Activated naive CD4-positive, alpha-beta T cell treated with anti-CD3 and anti-CD28 coated beads for 36 hours (primary cell): ENCODE data around the gene MYCL. TPM values are rescaled to one million over a fixed set of nuclear protein-coding genes. Genes with fewer than 3 reads are reported as not detected.
"Not testable (repeated sequence)": the region's sequence is repeated elsewhere in the genome, so short reads cannot be mapped to it uniquely, and the experiment has no call there.

Experiments
- CTCF ChIA-PET: fragments of 350-600 bp; sonication (Branson Sonifier 250); formaldehyde crosslinking; loops from one replicate; lab custom pipeline; 2021; ENCODE audit warnings: antibody characterized with exemption; lab: Charles Lee
- DNase-seq: peaks from one replicate; pipeline ENCODE4 v3.0.0-alpha.2; 2020
- H3K27ac Mint-ChIP-seq: one replicate; pipeline ENCODE4 v1.8.0; 2021; ENCODE audit warnings: mild to moderate bottlenecking, mixed read lengths
- H3K27me3 Mint-ChIP-seq: one replicate; pipeline ENCODE4 v1.8.0; 2021; ENCODE audit warnings: low read depth, mixed read lengths
- H3K36me3 Mint-ChIP-seq: one replicate; pipeline ENCODE4 v1.8.0; 2021; ENCODE audit warnings: low read depth, mixed read lengths
- H3K4me1 Mint-ChIP-seq: one replicate; pipeline ENCODE4 v1.8.0; 2021; ENCODE audit warnings: low read depth, mixed read lengths
- H3K4me3 Mint-ChIP-seq: one replicate; pipeline ENCODE4 v1.8.0; 2021; ENCODE audit warnings: mild to moderate bottlenecking, moderate library complexity, mixed read lengths
- H3K9me3 Mint-ChIP-seq: one replicate; pipeline ENCODE4 v1.8.0; 2021; ENCODE audit warnings: mixed read lengths
- intact Hi-C: fragments of 100-400 bp; cut with micrococcal nuclease; formaldehyde crosslinking; loops from one replicate; pipeline ENCODE4 v1.15.1; 2023
- total RNA-seq, 2 experiments: library from RNA; stranded (reverse); gene quantifications; one replicate each; pipeline ENCODE4 v1.2.3, GENCODE V29; 2021

The MYCL gene
- total RNA-seq, 2 experiments from 2014 or later = 0.19 TPM; not detected in 1

DNA sequence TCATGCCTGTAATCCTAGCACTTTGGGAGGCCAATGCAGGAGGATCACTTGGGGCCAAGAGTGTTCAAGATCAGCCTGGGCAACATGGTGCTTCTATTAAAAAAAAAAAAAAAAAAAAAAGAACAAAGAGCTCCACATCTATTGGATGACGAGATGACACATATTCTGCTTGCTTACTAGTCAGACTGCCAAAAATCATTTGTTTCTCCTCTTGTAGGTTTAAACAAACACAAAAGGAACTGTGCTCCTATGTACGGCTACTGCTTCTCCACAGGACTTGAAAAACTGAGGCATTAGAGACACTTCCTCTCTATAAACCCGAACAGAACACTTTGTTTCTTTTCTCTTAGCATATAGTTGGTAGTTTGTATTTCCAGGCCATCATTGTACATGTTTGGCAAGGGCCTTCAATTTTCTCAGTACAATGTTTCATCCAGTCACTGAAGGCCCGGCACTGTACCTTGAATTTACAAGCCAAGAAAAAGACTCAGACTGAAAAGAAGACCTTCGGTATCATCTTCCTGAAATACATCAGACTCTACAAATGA, 24.4 kb downstream of the MYCL start:
- CTCF ChIA-PET = interaction anchor here (0.6 kb wide), 2 partner anchors 12 to 148 kb away, joined by 3 read pairs; no protein-coding TSS in a partner anchor
- DNase-seq = no peak
- Mint-ChIP-seq H3K27ac (no peak overlapping the region), H3K27me3 (no peaks in the 10 kb centered on the region), H3K4me1 (peaks cover 49% of the 10 kb centered on the region), H3K36me3 (peaks cover 17% of the 10 kb centered on the region), H3K4me3 (no peak overlapping the region), H3K9me3 (no peaks in the 10 kb centered on the region)
- intact Hi-C loops = no loop called here

DNA sequence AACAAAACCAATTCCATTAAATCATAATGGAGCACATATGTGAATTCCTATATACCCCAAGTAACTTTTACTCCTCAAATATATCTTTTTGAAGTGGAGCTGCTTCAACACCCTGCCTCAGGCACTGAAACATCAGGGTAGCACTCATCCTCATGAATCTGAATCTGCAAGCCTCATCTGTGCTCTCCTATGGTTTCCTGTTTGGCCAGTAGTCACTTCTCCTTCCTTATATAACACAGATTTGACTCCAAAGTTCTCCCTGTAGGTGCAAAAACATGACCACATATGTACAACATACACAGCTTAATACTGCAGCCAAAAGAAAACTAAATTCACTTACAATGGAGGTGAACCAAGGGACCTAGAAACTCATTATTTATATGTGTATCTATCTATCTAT, 25.6 kb downstream of the MYCL start:
- H3K4me1 Mint-ChIP-seq = peaks cover 41% of the 10 kb centered on the region
- intact Hi-C loops = no loop called here
- H3K27me3 Mint-ChIP-seq = no peaks in the 10 kb centered on the region
- CTCF ChIA-PET = interaction anchor here (0.6 kb wide), 1 partner anchor 138 kb away, joined by 5 read pairs; no protein-coding TSS in a partner anchor
- no peaks in the 10 kb centered on the region for H3K9me3 Mint-ChIP-seq
- no peak overlapping the region for H3K4me3 Mint-ChIP-seq
- H3K27ac Mint-ChIP-seq = no peak overlapping the region
- peaks cover 16% of the 10 kb centered on the region for H3K36me3 Mint-ChIP-seq
- no peak for DNase-seq

- no peaks in the 10 kb centered on the region for H3K27me3 Mint-ChIP-seq
- H3K4me3 Mint-ChIP-seq = no peak overlapping the region
- peaks cover 26% of the 10 kb centered on the region for H3K36me3 Mint-ChIP-seq
- CTCF ChIA-PET = interaction anchor here (0.6 to 1.2 kb wide), 4 partner anchors 30 to 262 kb away, joined by 3 to 4 read pairs (median 3); no protein-coding TSS in a partner anchor
- H3K4me1 Mint-ChIP-seq = peaks cover 23% of the 10 kb centered on the region
- intact Hi-C loops = no loop called here
- no peak for DNase-seq
- no peak overlapping the region for H3K27ac Mint-ChIP-seq
- no peaks in the 10 kb centered on the region for H3K9me3 Mint-ChIP-seq
Measured at GRCh38 chr1:39872698-39873097, 29.0 kb downstream of the MYCL start.

DNA sequence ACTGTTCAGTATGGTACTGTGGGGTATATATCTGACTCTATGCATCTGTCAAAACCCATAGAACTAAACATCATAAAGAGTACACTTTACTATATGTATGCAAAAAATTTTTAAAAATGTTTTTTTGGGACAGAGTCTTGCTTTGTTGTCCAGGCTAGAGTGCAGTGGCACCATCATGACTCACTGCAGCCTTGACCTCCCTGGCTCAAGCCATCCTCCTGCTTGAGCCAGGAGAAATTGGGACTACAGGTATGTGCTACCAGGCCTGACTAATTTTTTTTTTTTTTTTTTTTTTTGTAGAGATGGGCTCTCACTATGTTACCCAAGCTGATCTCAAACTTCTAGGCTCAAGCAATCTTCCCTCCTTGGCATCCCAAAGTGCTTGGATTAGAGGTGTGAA, 29.9 kb downstream of the MYCL start:
- Mint-ChIP-seq H3K4me3 (no peak overlapping the region), H3K27me3 (no peaks in the 10 kb centered on the region), H3K36me3 (peaks cover 23% of the 10 kb centered on the region), H3K27ac (no peak overlapping the region), H3K9me3 (no peaks in the 10 kb centered on the region), H3K4me1 (peaks cover 15% of the 10 kb centered on the region)
- CTCF ChIA-PET = interaction anchor here (1.0 kb wide), 1 partner anchor 31 kb away, joined by 3 read pairs; no protein-coding TSS in a partner anchor
- intact Hi-C loops = no loop called here
- no peak for DNase-seq

DNA sequence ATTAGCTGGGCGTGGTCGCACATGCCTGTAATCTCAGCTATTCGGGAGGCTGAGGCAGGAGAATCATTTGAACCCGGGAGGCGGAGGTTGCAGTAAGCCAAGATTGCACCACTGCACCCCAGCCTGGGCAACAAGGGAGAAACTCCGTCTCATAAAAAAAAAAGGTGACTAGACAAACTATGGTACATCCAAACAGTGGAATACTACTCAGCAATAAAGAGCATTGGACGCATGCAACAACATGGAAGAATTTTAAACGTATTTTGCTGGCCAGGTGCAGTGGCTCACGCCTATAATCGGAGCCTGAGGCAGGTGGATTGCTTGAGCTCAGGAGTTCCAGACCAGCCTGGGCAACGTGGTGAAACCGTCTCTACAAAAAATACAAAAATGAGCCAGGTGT, 30.7 kb downstream of the MYCL start:
- H3K9me3 Mint-ChIP-seq, H3K27me3 Mint-ChIP-seq, intact Hi-C loops, H3K4me3 Mint-ChIP-seq, DNase-seq, H3K27ac Mint-ChIP-seq: not testable (repeated sequence)
- CTCF ChIA-PET = interaction anchor here (0.7 kb wide), 1 partner anchor 101 kb away, joined by 3 read pairs; no protein-coding TSS in a partner anchor
- Mint-ChIP-seq H3K36me3 (peaks cover 23% of the 10 kb centered on the region), H3K4me1 (peaks cover 15% of the 10 kb centered on the region)

DNA sequence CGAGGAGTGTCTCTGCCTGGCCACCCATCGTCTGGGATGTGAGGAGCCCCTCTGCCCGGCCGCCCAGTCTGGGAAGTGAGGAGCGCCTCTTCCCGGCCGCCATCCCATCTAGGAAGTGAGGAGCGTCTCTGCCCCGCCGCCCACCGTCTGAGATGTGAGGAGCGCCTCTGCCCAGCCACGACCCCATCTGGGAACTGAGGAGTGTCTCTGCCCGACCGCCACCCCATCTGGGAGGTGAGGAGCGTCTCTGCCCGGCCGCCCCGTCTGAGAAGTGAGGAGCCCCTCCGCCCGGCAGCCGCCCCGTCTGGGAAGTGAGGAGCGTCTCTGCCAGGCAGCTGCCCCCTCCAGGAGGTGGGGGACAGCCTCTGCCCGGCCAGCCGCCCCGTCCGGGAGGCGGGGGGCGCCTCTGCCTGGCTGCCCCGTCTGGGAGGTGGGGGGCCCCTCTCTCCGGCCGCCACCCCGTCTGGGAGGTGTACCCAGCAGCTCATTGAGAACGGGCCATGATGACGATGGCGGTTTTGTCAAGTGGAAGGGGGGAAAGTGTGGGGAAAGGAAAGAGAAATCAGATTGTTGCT, 32.1 kb downstream of the MYCL start:
- intact Hi-C loops, H3K9me3 Mint-ChIP-seq, H3K4me3 Mint-ChIP-seq, CTCF ChIA-PET, H3K27ac Mint-ChIP-seq, DNase-seq, H3K27me3 Mint-ChIP-seq: not testable (repeated sequence)
- peaks cover 11% of the 10 kb centered on the region for H3K4me1 Mint-ChIP-seq
- peaks cover 24% of the 10 kb centered on the region for H3K36me3 Mint-ChIP-seq

DNA sequence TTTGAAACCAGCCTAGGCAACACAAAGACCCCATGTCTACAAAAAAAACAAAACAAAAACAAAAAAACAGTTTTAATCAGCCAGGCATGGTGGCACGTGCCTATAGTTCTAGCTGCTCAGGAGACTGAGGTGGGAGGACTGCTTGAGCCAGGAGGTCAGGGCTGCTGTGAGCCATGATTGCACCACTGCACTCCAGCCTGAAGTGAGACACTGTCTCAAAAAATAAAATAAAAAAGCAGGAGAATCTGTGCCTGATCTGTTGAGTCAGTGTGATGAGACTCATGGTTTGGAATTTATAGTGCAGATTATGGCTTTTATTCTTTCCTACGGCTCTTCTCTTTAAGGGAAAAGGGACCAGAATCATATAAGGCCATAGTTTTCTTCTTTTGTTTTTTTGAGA, 35.0 kb downstream of the MYCL start:
- no peak for DNase-seq
- CTCF ChIA-PET = no interaction called here
- H3K36me3 Mint-ChIP-seq = peaks cover 26% of the 10 kb centered on the region
- H3K4me3 Mint-ChIP-seq = no peak overlapping the region
- H3K27ac Mint-ChIP-seq = no peak overlapping the region
- no peaks in the 10 kb centered on the region for H3K9me3 Mint-ChIP-seq
- intact Hi-C loops = no loop called here
- no peaks in the 10 kb centered on the region for H3K27me3 Mint-ChIP-seq
- H3K4me1 Mint-ChIP-seq = no peaks in the 10 kb centered on the region

GRCh38 chr1:39865762-39866161, 36.0 kb downstream of the MYCL start:
- CTCF ChIA-PET = no interaction called here
- Mint-ChIP-seq H3K27me3 (no peaks in the 10 kb centered on the region), H3K36me3 (peaks cover 21% of the 10 kb centered on the region), H3K27ac (no peak overlapping the region), H3K4me3 (no peak overlapping the region), H3K4me1 (peaks cover 3% of the 10 kb centered on the region), H3K9me3 (no peaks in the 10 kb centered on the region)
- DNase-seq = no peak
- intact Hi-C loops = no loop called here

DNA sequence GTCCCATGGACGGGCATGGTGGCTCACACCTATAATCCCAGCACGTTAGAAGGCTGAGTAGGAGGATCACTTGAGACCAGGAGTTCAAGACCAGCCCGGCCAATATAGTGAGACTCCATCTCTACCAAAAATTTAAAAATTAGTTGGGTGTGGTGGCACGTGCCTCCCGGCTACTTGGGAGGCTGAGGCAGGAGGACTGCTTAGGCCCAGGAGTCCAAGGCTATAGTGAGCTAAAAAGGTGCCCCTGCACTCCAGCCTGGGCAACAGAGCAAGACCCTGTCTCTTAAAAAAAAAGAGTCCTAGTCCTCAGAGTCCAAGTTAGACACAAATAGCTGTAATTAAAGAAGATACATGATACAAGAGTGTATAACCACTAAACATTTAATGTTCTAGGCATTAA, 38.5 kb downstream of the MYCL start:
- Mint-ChIP-seq H3K9me3 (no peaks in the 10 kb centered on the region), H3K27me3 (no peaks in the 10 kb centered on the region), H3K4me1 (peaks cover 5% of the 10 kb centered on the region), H3K36me3 (peaks cover 11% of the 10 kb centered on the region), H3K27ac (no peak overlapping the region), H3K4me3 (no peak overlapping the region)
- no peak for DNase-seq
- CTCF ChIA-PET = interaction anchor here (0.7 to 1.1 kb wide), 2 partner anchors 39 to 57 kb away, joined by 3 read pairs; partner anchors contain the start of gene MYCL
- intact Hi-C loops = no loop called here

GRCh38 chr1:39861003-39861402, 40.7 kb downstream of the MYCL start:
- no peaks in the 10 kb centered on the region for H3K9me3 Mint-ChIP-seq
- intact Hi-C loops = no loop called here
- H3K36me3 Mint-ChIP-seq = peaks cover 11% of the 10 kb centered on the region
- no peaks in the 10 kb centered on the region for H3K27me3 Mint-ChIP-seq
- H3K4me1 Mint-ChIP-seq = peaks cover 5% of the 10 kb centered on the region
- CTCF ChIA-PET = no interaction called here
- H3K27ac Mint-ChIP-seq = no peak overlapping the region
- no peak overlapping the region for H3K4me3 Mint-ChIP-seq
- DNase-seq = no peak

DNA sequence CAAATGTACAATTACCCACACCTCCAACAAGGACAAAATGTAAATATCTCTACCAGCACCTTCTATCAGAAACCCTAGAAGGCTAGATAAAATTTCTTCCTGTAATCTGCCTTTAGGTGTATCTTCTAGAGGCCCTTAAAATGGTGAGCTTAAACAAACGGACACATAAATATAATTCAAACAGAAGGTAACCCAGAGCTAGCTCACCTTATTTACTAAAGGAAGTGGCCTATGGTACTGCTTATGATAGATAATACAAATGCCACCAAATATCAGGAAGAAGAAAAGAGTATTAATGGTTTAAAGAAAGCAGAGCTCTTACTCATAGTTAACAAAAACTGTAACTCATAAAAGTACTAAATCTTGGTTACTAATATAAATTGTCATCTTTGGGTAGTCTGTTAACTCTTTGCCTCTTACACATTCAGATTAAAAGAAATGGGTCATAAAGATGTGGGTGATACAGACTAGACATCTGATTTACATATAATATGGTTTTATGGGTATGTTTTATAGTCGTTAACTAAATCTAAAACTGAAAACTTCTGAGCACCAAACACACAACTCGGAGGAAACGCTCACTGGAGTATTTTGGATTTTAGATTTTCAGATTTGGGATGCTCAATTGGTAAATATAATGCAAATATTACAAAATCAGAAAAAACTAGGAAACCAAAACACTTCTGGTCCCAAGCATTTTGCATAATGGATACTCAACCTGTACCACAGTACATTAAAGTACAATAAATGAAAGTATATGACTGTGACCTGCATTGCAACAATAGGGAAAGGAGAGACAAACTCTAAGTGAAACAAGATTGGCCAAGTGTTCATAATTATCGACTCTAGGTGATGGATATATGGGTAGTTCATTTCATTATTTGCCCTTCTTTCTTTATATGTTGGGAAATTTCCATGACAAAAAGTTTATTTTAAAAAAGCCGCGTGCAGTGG, 41.6 kb downstream of the MYCL start:
- Mint-ChIP-seq H3K4me1 (peaks cover 6% of the 10 kb centered on the region), H3K36me3 (peaks cover 16% of the 10 kb centered on the region), H3K9me3 (no peaks in the 10 kb centered on the region), H3K27ac (no peak overlapping the region), H3K27me3 (no peaks in the 10 kb centered on the region), H3K4me3 (no peak overlapping the region)
- CTCF ChIA-PET = interaction anchor here (0.5 kb wide), 1 partner anchor 111 kb away, joined by 6 read pairs; no protein-coding TSS in a partner anchor
- no peak for DNase-seq
- intact Hi-C loops = no loop called here

GRCh38 chr1:39858315-39858714, 43.4 kb downstream of the MYCL start:
- intact Hi-C loops = no loop called here
- Mint-ChIP-seq H3K27ac (no peak overlapping the region), H3K36me3 (peaks cover 14% of the 10 kb centered on the region), H3K4me1 (peaks cover 20% of the 10 kb centered on the region), H3K9me3 (no peaks in the 10 kb centered on the region), H3K27me3 (no peaks in the 10 kb centered on the region), H3K4me3 (no peak overlapping the region)
- CTCF ChIA-PET = no interaction called here
- no peak for DNase-seq
